ENCODE results near the gene CIT. TPM values are rescaled to one million over a fixed set of nuclear protein-coding genes. Genes with fewer than 3 reads are reported as not detected.

CIT gene
- total RNA-seq, 1 donor from 2014 or later = 85.9 TPM

GRCh38 chr12:119869720-119870119, 7.4 kb downstream of the CIT start:
- H3K27ac Mint-ChIP-seq (ENCODE audit: unreplicated experiment) = peak overlapping the region; percentile 29
- no peaks in the 10 kb centered on the region for H3K9me3 Mint-ChIP-seq
- DNase-seq (ENCODE audit: low read depth, low spot score) = no peak
- no peak overlapping the region for H3K4me3 Mint-ChIP-seq
- TF ChIP-seq CTCF (conservative IDR thresholded peaks at IDR 0.05) = no peak
- no peaks in the 10 kb centered on the region for H3K27me3 Mint-ChIP-seq (ENCODE audit: low read depth)
- peaks cover 20% of the 10 kb centered on the region for H3K36me3 Mint-ChIP-seq (ENCODE audit: low read depth)
- peaks cover 12% of the 10 kb centered on the region for H3K4me1 Mint-ChIP-seq

DNA sequence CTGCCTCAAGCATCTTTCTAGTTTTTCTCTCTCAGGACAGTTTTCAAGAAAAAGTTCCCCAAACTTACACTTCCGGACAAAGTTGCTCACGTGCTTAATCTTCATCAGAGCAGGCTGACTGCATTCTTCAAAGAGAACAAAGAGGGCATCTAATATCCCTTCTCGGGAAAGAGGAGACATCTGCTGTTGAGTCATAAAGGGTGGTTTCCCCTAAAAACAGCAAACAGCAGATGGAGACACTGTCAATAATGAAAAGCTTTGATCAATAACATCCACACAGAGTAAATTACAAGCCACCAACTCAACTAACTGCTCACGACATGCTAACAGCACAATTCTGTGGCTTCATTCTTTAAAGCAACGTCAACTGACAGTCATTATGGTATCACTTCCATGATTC, 8.1 kb downstream of the CIT start:
- H3K4me1 Mint-ChIP-seq = peaks cover 12% of the 10 kb centered on the region
- TF ChIP-seq CTCF (conservative IDR thresholded peaks at IDR 0.05) = no peak
- no peaks in the 10 kb centered on the region for H3K27me3 Mint-ChIP-seq (ENCODE audit: low read depth)
- H3K36me3 Mint-ChIP-seq (ENCODE audit: low read depth) = peaks cover 23% of the 10 kb centered on the region
- no peak for DNase-seq (ENCODE audit: low read depth, low spot score)
- no peak overlapping the region for H3K27ac Mint-ChIP-seq (ENCODE audit: unreplicated experiment)
- H3K9me3 Mint-ChIP-seq = no peaks in the 10 kb centered on the region
- H3K4me3 Mint-ChIP-seq = no peak overlapping the region

GRCh38 chr12:119864591-119864990, 12.5 kb downstream of the CIT start:
- no peaks in the 10 kb centered on the region for H3K27me3 Mint-ChIP-seq (ENCODE audit: low read depth)
- TF ChIP-seq CTCF (conservative IDR thresholded peaks at IDR 0.05) = no peak
- no peaks in the 10 kb centered on the region for H3K9me3 Mint-ChIP-seq
- no peak overlapping the region for H3K4me3 Mint-ChIP-seq
- peaks cover 8% of the 10 kb centered on the region for H3K4me1 Mint-ChIP-seq
- DNase-seq (ENCODE audit: low read depth, low spot score) = no peak
- H3K36me3 Mint-ChIP-seq (ENCODE audit: low read depth) = peaks cover 16% of the 10 kb centered on the region
- H3K27ac Mint-ChIP-seq (ENCODE audit: unreplicated experiment) = no peak overlapping the region

- Mint-ChIP-seq H3K9me3 (no peaks in the 10 kb centered on the region), H3K4me3 (no peak overlapping the region)
These were observed 17.9 kb downstream of the CIT start for GRCh38 chr12:119859241-119859640.

GRCh38 chr12:119857041-119857591, 20.0 kb downstream of the CIT start:
- Mint-ChIP-seq H3K36me3 (ENCODE audit: low read depth) (peaks cover 13% of the 10 kb centered on the region), H3K4me1 (peaks cover 8% of the 10 kb centered on the region), H3K27me3 (ENCODE audit: low read depth) (no peaks in the 10 kb centered on the region), H3K27ac (ENCODE audit: unreplicated experiment) (no peak overlapping the region), H3K4me3 (no peak overlapping the region), H3K9me3 (no peaks in the 10 kb centered on the region)
- TF ChIP-seq CTCF (conservative IDR thresholded peaks at IDR 0.05) = no peak
- no peak for DNase-seq (ENCODE audit: low read depth, low spot score)

More at GRCh38 chr12:119859241-119859640, 17.9 kb downstream of the CIT start:
- DNase-seq (ENCODE audit: low read depth, low spot score) = no peak
- peaks cover 11% of the 10 kb centered on the region for H3K36me3 Mint-ChIP-seq (ENCODE audit: low read depth)
- no peak for TF ChIP-seq CTCF (conservative IDR thresholded peaks at IDR 0.05)
- no peaks in the 10 kb centered on the region for H3K27me3 Mint-ChIP-seq (ENCODE audit: low read depth)
- H3K27ac Mint-ChIP-seq (ENCODE audit: unreplicated experiment) = no peak overlapping the region
- peaks cover 8% of the 10 kb centered on the region for H3K4me1 Mint-ChIP-seq

Measured in neural crest cell (in vitro differentiated cells).